Duodenal mucosa (tissue), 2 donors: Measurements from ENCODE around the gene PDZD4.
A peak's percentile ranks its signal among the peaks of the same experiment; 100 is the strongest.

Experiments
- H3K27ac ChIP-seq: one replicate; pipeline ENCODE4 v1.7.0; 2013; ENCODE audit warnings: low read depth, low read length
- H3K27me3 ChIP-seq, 2 donors: one replicate each; pipeline ENCODE4 v1.7.0; 2013; ENCODE audit warnings: low read length in 2 of 2, control low read depth in 1 of 2; ENCODE audit not compliant: insufficient read depth in 2 of 2, control insufficient read depth in 1 of 2
- H3K36me3 ChIP-seq, 2 donors: one replicate each; pipeline ENCODE4 v1.7.0; 2013; ENCODE audit warnings: low read length in 2 of 2, control low read depth in 1 of 2; ENCODE audit not compliant: insufficient read depth in 2 of 2, control insufficient read depth in 1 of 2
- H3K4me1 ChIP-seq, 2 donors: one replicate each; pipeline ENCODE4 v1.7.0; 2013; ENCODE audit warnings: low read length in 2 of 2, control low read depth in 1 of 2; ENCODE audit not compliant: insufficient read depth in 2 of 2, control insufficient read depth in 1 of 2
- H3K4me3 ChIP-seq, 2 donors: one replicate each; pipeline ENCODE4 v1.7.0; 2013; ENCODE audit warnings: low read length in 2 of 2, low read depth in 1 of 2
- H3K9ac ChIP-seq, 2 donors: one replicate each; pipeline ENCODE4 v1.7.0; 2013; ENCODE audit warnings: low read length in 2 of 2, low read depth in 1 of 2
- H3K9me3 ChIP-seq, 2 donors: one replicate each; pipeline ENCODE4 v1.7.0; 2013; ENCODE audit warnings: low read length in 2 of 2, control low read depth in 1 of 2; ENCODE audit not compliant: control insufficient read depth in 1 of 2

PDZD4 gene

GRCh38 chrX:153829799-153830639 lies at the start of gene PDZD4:
PDZD4 (minus strand) TSS chrX:153830544; CDS start chrX:153830298, 246 bp downstream.
- Histone ChIP-seq H3K4me3 (peak within 1 kb of the TSS in 1 of 2 donors; percentile 29), H3K4me1 (peaks cover 0 to 8% of the 10 kb centered on the region in 2 donors), H3K27ac (no peak within 1 kb of the TSS), H3K36me3 (no peaks in the 10 kb centered on the region), H3K9me3 (no peaks in the 10 kb centered on the region), H3K27me3 (peaks cover 0 to 14% of the 10 kb centered on the region in 2 donors), H3K9ac (no peak within 1 kb of the TSS)

DNA sequence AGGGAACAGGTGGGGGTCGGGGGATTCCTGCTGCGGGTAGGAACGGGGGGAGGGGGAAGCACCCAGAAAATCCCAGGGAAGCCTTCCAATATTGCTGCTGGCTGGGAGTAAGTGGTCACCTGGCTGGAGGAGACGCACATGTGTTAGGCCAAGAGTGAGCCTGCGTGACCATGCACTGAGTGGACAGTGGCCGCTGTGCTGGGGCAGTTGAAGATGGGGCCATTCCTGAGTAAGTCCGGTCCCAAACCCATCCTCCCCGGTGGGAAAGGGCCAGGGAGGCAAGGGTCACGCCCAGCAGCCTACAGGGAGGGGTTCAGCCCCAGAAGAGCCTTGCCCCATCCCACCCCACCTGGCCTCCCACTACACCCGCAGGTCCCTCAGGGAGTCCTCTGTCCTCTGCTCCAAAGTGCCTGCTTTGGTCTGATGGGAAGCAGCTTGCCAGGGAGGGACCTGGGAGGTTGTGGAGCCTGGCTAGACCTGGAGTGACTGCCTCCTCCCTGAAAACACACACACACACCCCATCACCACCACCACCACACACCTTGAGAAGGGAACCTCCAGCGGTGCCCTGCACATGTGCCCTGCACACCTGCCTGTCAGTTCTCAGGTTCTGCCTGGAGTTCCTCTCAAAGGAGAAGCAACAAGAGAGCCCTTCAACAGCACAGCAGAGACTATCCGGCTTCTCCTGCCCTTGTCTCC lies 49.5 kb upstream of the PDZD4 start:
- Histone ChIP-seq H3K9ac (no peak overlapping the region), H3K4me1 (no peaks in the 10 kb centered on the region), H3K4me3 (no peak overlapping the region), H3K9me3 (no peaks in the 10 kb centered on the region), H3K27me3 (peaks cover 12 to 23% of the 10 kb centered on the region in 2 donors), H3K36me3 (no peaks in the 10 kb centered on the region), H3K27ac (no peak overlapping the region)

GRCh38 chrX:153878969-153879653 lies 48.8 kb upstream of the PDZD4 start:
- no peak overlapping the region for H3K9ac ChIP-seq
- H3K27ac ChIP-seq, result no peak overlapping the region
- H3K27me3 ChIP-seq, result peaks cover 8 to 16% of the 10 kb centered on the region in 2 donors
- H3K36me3 ChIP-seq, result no peaks in the 10 kb centered on the region
- H3K9me3 ChIP-seq, result no peaks in the 10 kb centered on the region
- H3K4me3 ChIP-seq, result no peak overlapping the region
- H3K4me1 ChIP-seq, result no peaks in the 10 kb centered on the region

- Histone ChIP-seq H3K4me3 (no peak overlapping the region), H3K9ac (no peak overlapping the region), H3K4me1 (no peaks in the 10 kb centered on the region), H3K27ac (no peak overlapping the region), H3K9me3 (no peaks in the 10 kb centered on the region), H3K27me3 (peaks cover 4 to 11% of the 10 kb centered on the region in 2 donors), H3K36me3 (no peaks in the 10 kb centered on the region)
Observed at GRCh38 chrX:153878345-153878744, 48.0 kb upstream of the PDZD4 start.

- peaks cover 4 to 11% of the 10 kb centered on the region in 2 donors for H3K27me3 ChIP-seq
- no peaks in the 10 kb centered on the region for H3K9me3 ChIP-seq
- no peaks in the 10 kb centered on the region for H3K4me1 ChIP-seq
Observed at GRCh38 chrX:153877571-153878261, 47.4 kb upstream of the PDZD4 start.

GRCh38 chrX:153876112-153876491 lies 45.8 kb upstream of the PDZD4 start:
- Histone ChIP-seq H3K9ac (no peak overlapping the region), H3K27me3 (peaks cover 4 to 11% of the 10 kb centered on the region in 2 donors), H3K36me3 (no peaks in the 10 kb centered on the region), H3K27ac (no peak overlapping the region), H3K4me3 (no peak overlapping the region), H3K9me3 (no peaks in the 10 kb centered on the region), H3K4me1 (no peaks in the 10 kb centered on the region)

More at GRCh38 chrX:153877571-153878261, 47.4 kb upstream of the PDZD4 start:
- no peak overlapping the region for H3K27ac ChIP-seq
- H3K9ac ChIP-seq, result no peak overlapping the region
- no peak overlapping the region for H3K4me3 ChIP-seq
- no peaks in the 10 kb centered on the region for H3K36me3 ChIP-seq

- Histone ChIP-seq H3K27me3 (peaks cover 4 to 11% of the 10 kb centered on the region in 2 donors), H3K4me1 (no peaks in the 10 kb centered on the region), H3K9me3 (no peaks in the 10 kb centered on the region), H3K36me3 (no peaks in the 10 kb centered on the region), H3K4me3 (no peak overlapping the region), H3K9ac (no peak overlapping the region), H3K27ac (no peak overlapping the region)
Observed at GRCh38 chrX:153875391-153876111, 45.2 kb upstream of the PDZD4 start.

DNA sequence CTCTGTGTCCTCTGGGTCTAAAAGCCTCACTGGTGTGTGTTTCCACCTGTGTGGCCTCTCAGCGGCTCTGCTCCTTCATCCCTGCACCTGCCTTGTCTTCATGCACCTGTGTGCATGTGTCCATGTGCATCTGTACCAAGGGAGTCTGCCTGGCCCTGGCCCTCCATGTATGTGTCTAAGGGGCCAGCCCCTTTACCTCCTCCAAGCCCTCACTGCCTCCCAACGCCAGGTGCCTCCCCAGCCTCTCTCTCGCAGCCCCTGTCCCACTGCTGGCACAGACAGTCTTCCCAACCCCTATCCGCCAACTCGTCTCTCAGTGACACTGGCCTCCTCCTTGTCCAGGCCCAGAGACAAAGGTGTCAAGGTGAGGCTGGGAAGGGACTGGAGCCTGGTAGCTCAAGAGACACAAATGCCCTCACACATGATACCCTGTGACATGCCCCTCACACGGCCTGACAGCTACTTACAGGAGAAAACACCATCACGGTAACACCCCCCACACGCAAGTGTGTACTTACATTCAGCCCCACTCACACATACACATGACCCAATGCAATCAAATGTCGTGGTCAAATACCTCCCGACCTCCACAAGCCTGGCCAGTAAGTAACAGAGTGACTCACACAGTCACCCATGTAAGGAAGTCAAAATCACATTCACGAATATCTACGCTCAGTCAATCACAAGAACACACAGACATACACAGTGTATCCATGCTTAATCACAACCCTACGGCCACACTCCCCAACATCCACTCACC lies 44.2 kb upstream of the PDZD4 start:
- Histone ChIP-seq H3K36me3 (no peaks in the 10 kb centered on the region), H3K9ac (no peak overlapping the region), H3K27ac (no peak overlapping the region), H3K4me1 (no peaks in the 10 kb centered on the region), H3K27me3 (peaks cover 4 to 11% of the 10 kb centered on the region in 2 donors), H3K9me3 (no peaks in the 10 kb centered on the region), H3K4me3 (no peak overlapping the region)

DNA sequence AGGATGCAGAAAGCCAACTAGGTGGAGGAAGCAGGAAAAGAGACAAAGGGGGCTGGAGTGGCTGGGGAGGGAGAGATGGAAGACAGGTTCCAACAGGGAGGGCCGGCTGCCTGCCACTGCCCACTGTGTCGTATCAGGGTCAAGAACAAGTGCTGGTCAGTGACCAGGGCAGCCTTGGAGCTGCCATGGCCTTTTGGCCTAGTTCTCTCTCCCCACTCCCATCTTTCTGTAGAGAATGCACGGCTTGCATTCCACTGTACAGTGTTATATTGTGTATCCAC lies 43.7 kb upstream of the PDZD4 start:
- Histone ChIP-seq H3K4me1 (no peaks in the 10 kb centered on the region), H3K9ac (no peak overlapping the region), H3K27me3 (peaks cover 3 to 11% of the 10 kb centered on the region in 2 donors), H3K9me3 (no peaks in the 10 kb centered on the region), H3K36me3 (no peaks in the 10 kb centered on the region), H3K27ac (no peak overlapping the region), H3K4me3 (no peak overlapping the region)
